ENCODE data around the gene NEK1.

The NEK1 gene

DNA sequence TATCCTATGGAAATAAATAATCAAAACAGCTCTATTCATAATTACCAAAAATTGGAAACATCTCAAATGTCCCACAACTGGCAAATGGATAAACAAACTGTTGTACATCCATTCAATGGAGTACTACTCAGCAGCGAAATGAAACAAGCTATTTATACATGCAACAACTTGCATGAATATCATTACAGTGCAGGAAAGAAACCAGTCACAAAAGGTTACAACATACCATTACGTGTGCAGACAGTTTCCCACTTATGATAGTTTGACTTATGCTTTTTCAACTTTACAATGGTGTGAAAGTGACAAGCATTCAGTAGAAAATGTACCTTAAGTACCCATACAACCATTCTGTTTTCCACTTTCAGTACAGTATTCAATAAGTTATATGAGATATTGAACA lies 82.3 kb downstream of the NEK1 start:
- WGBS, 2 donors (ENCODE audit: extremely low coverage in 2 of 2, insufficient read length in 2 of 2, insufficient replicate concordance in 1 of 2) = no CpG with 5 or more reads among the region's 2 CpGs
- no peak overlapping the region for H2BK5ac ChIP-seq (ENCODE audit: low read length)

DNA sequence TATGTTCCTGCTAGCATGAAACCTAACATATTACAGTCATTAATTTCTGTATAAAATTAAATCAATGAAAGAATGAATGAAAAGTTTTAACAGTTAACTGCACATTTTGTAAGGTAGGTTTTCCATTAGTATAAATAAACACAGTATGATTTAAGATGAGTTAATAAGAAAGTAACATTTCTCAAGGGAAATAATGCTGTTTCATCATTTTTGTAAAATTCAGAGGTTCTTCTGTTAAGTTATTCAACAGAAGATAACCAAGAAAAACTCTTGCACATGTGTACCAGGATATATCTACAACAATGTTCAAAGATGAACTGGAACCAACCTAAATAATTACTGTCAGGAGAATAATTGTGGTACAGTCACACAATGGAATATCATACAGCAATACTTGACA lies 88.6 kb downstream of the NEK1 start:
- DNase-seq (ENCODE audit: low spot score) = no peak

More for the DNA sequence above, 82.3 kb downstream of the NEK1 start:
- Histone ChIP-seq H4K8ac (ENCODE audit: low read depth, low read length) (no peak overlapping the region), H2BK120ac (ENCODE audit: low read depth, low read length) (no peak overlapping the region), H2BK12ac (ENCODE audit: low read length) (no peak overlapping the region), H3K36me3 (replicated peaks in 1 of 2; ENCODE audit: control insufficient read depth in 2 of 2, insufficient read depth in 2 of 2, low read length in 2 of 2) (peaks cover 2 to 32% of the 10 kb centered on the region in 2 donors), H3K4me2 (ENCODE audit: insufficient read depth, low read length, poor library complexity, severe bottlenecking) (no peak overlapping the region), H3K4ac (ENCODE audit: low read length) (no peak overlapping the region), H3K27ac (replicated peaks; ENCODE audit: low read length) (no peak overlapping the region), H2AK5ac (ENCODE audit: low read depth, low read length) (no peak overlapping the region), H3K18ac (ENCODE audit: low read length) (no peak overlapping the region), H3K27me3 (ENCODE audit: control insufficient read depth in 3 of 3, insufficient read depth in 3 of 3, low read depth in 1 of 3, low read length in 3 of 3) (peaks cover 0 to 2% (median 0%) of the 10 kb centered on the region in 3 experiments), H2BK15ac (ENCODE audit: low read length) (no peak overlapping the region), H3K9me3 (replicated peaks in 1 of 2; ENCODE audit: control insufficient read depth in 2 of 2, insufficient read depth in 1 of 2, low read depth in 1 of 2, low read length in 2 of 2) (no peaks in the 10 kb centered on the region), H4K91ac (ENCODE audit: low read depth, low read length, poor library complexity) (no peak overlapping the region), H3K4me1 (ENCODE audit: control insufficient read depth in 2 of 2, insufficient read depth in 1 of 2, low read depth in 1 of 2, low read length in 2 of 2) (no peaks in the 10 kb centered on the region), H3K9ac (ENCODE audit: low read depth, low read length, poor library complexity) (no peak overlapping the region), H3K79me1 (ENCODE audit: low read depth, low read length) (no peaks in the 10 kb centered on the region), H3K14ac (ENCODE audit: low read length) (no peak overlapping the region), H2AFZ (ENCODE audit: low read length) (no peak overlapping the region), H3K4me3 (ENCODE audit: low read length in 2 of 2) (no peak overlapping the region), H3K23ac (ENCODE audit: low read depth, low read length, poor library complexity) (no peak overlapping the region)
- no peak for DNase-seq (ENCODE audit: low spot score)

DNA sequence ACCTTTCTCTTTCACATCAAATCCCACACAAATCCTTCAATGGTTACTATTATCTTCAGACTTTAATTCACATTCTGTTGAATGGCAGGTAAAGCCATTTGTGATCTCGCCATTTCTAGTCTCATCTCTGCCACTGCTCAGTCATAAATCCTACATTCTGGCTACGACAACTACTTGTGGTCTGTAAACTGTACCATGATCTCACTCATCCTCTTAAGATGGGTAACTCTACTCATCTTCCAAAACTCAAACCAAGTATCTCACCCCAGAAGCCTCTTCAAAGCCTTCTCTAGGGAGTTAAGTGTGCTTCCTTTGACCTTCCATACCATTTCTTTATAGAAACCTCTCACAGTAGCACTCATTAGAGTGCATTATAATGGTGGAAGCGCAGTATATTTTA lies 101.8 kb downstream of the NEK1 start:
- no peaks in the 10 kb centered on the region for H3K27me3 ChIP-seq (ENCODE audit: control insufficient read depth in 3 of 3, insufficient read depth in 3 of 3, low read depth in 1 of 3, low read length in 3 of 3)
- WGBS, 2 donors (ENCODE audit: extremely low coverage in 2 of 2, insufficient read length in 2 of 2, insufficient replicate concordance in 1 of 2) = no CpG with 5 or more reads among the region's 3 CpGs

More for the DNA sequence above, 88.6 kb downstream of the NEK1 start:
- Histone ChIP-seq H3K9ac (ENCODE audit: low read depth, low read length, poor library complexity) (no peak overlapping the region), H3K27ac (replicated peaks; ENCODE audit: low read length) (no peak overlapping the region), H3K4ac (ENCODE audit: low read length) (no peak overlapping the region), H3K9me3 (replicated peaks in 1 of 2; ENCODE audit: control insufficient read depth in 2 of 2, insufficient read depth in 1 of 2, low read depth in 1 of 2, low read length in 2 of 2) (peaks cover 4 to 15% of the 10 kb centered on the region in 2 donors), H2BK5ac (ENCODE audit: low read length) (no peak overlapping the region), H3K23ac (ENCODE audit: low read depth, low read length, poor library complexity) (no peak overlapping the region), H3K4me3 (ENCODE audit: low read length in 2 of 2) (no peak overlapping the region), H4K8ac (ENCODE audit: low read depth, low read length) (no peak overlapping the region), H3K27me3 (ENCODE audit: control insufficient read depth in 3 of 3, insufficient read depth in 3 of 3, low read depth in 1 of 3, low read length in 3 of 3) (peaks cover 0 to 2% (median 0%) of the 10 kb centered on the region in 3 experiments), H3K4me1 (ENCODE audit: control insufficient read depth in 2 of 2, insufficient read depth in 1 of 2, low read depth in 1 of 2, low read length in 2 of 2) (no peaks in the 10 kb centered on the region), H2AFZ (ENCODE audit: low read length) (no peak overlapping the region), H3K79me1 (ENCODE audit: low read depth, low read length) (no peaks in the 10 kb centered on the region), H3K4me2 (ENCODE audit: insufficient read depth, low read length, poor library complexity, severe bottlenecking) (no peak overlapping the region), H3K18ac (ENCODE audit: low read length) (no peak overlapping the region), H3K36me3 (replicated peaks in 1 of 2; ENCODE audit: control insufficient read depth in 2 of 2, insufficient read depth in 2 of 2, low read length in 2 of 2) (peaks cover 4 to 6% of the 10 kb centered on the region in 2 donors), H2AK5ac (ENCODE audit: low read depth, low read length) (no peak overlapping the region), H2BK15ac (ENCODE audit: low read length) (no peak overlapping the region), H3K14ac (ENCODE audit: low read length) (no peak overlapping the region), H2BK120ac (ENCODE audit: low read depth, low read length) (no peak overlapping the region), H4K91ac (ENCODE audit: low read depth, low read length, poor library complexity) (no peak overlapping the region), H2BK12ac (ENCODE audit: low read length) (no peak overlapping the region)

DNA sequence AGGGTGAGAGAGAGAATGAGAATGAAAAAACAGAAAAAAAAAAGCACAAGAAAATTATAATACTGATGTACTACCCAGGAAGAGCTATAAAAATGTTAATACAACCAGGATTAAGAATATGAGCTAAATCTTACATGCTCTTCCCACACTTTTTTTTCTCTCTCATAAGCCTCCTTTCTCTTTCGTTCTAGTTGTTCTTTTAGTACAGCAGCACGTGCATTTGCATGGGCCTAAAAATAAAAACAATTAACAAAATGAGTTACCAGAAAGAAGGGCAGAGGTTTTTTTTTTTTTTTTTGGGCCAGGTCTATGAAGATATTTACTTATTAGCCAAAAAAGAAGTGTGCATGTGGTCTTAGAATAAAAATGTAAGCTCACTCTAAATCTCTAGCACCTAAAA lies 105.5 kb downstream of the NEK1 start:
- H3K36me3 ChIP-seq (replicated peaks in 1 of 2; ENCODE audit: control insufficient read depth in 2 of 2, insufficient read depth in 2 of 2, low read length in 2 of 2) = peaks cover 0 to 33% of the 10 kb centered on the region in 2 donors
- no peak overlapping the region for H3K14ac ChIP-seq (ENCODE audit: low read length)
- no CpG with 5 or more reads among the region's 2 CpGs for WGBS, 2 donors (ENCODE audit: extremely low coverage in 2 of 2, insufficient read length in 2 of 2, insufficient replicate concordance in 1 of 2)
- DNase-seq (ENCODE audit: low spot score) = no peak
- no peak overlapping the region for H3K9ac ChIP-seq (ENCODE audit: low read depth, low read length, poor library complexity)
- H4K8ac ChIP-seq (ENCODE audit: low read depth, low read length) = no peak overlapping the region
- no peak overlapping the region for H3K23ac ChIP-seq (ENCODE audit: low read depth, low read length, poor library complexity)
- no peak overlapping the region for H3K4me3 ChIP-seq (ENCODE audit: low read length in 2 of 2)
- no peaks in the 10 kb centered on the region for H3K4me1 ChIP-seq (ENCODE audit: control insufficient read depth in 2 of 2, insufficient read depth in 1 of 2, low read depth in 1 of 2, low read length in 2 of 2)
- no peaks in the 10 kb centered on the region for H3K27me3 ChIP-seq (ENCODE audit: control insufficient read depth in 3 of 3, insufficient read depth in 3 of 3, low read depth in 1 of 3, low read length in 3 of 3)
- no peak overlapping the region for H3K27ac ChIP-seq (replicated peaks; ENCODE audit: low read length)
- no peak overlapping the region for H3K4ac ChIP-seq (ENCODE audit: low read length)
- no peak overlapping the region for H3K18ac ChIP-seq (ENCODE audit: low read length)
- H2AK5ac ChIP-seq (ENCODE audit: low read depth, low read length) = no peak overlapping the region
- no peak overlapping the region for H2BK15ac ChIP-seq (ENCODE audit: low read length)
- H3K4me2 ChIP-seq (ENCODE audit: insufficient read depth, low read length, poor library complexity, severe bottlenecking) = no peak overlapping the region
- peaks cover 0 to 8% of the 10 kb centered on the region in 2 donors for H3K9me3 ChIP-seq (replicated peaks in 1 of 2; ENCODE audit: control insufficient read depth in 2 of 2, insufficient read depth in 1 of 2, low read depth in 1 of 2, low read length in 2 of 2)
- H3K79me1 ChIP-seq (ENCODE audit: low read depth, low read length) = no peaks in the 10 kb centered on the region
- H2AFZ ChIP-seq (ENCODE audit: low read length) = no peak overlapping the region
- no peak overlapping the region for H2BK120ac ChIP-seq (ENCODE audit: low read depth, low read length)
- no peak overlapping the region for H2BK5ac ChIP-seq (ENCODE audit: low read length)
- no peak overlapping the region for H2BK12ac ChIP-seq (ENCODE audit: low read length)
- H4K91ac ChIP-seq (ENCODE audit: low read depth, low read length, poor library complexity) = no peak overlapping the region

More for the DNA sequence above, 101.8 kb downstream of the NEK1 start:
- H2BK120ac ChIP-seq (ENCODE audit: low read depth, low read length) = no peak overlapping the region
- no peak overlapping the region for H3K14ac ChIP-seq (ENCODE audit: low read length)
- H3K9me3 ChIP-seq (replicated peaks in 1 of 2; ENCODE audit: control insufficient read depth in 2 of 2, insufficient read depth in 1 of 2, low read depth in 1 of 2, low read length in 2 of 2) = no peaks in the 10 kb centered on the region
- no peaks in the 10 kb centered on the region for H3K4me1 ChIP-seq (ENCODE audit: control insufficient read depth in 2 of 2, insufficient read depth in 1 of 2, low read depth in 1 of 2, low read length in 2 of 2)
- no peak overlapping the region for H2BK12ac ChIP-seq (ENCODE audit: low read length)
- no peak overlapping the region for H3K27ac ChIP-seq (replicated peaks; ENCODE audit: low read length)
- no peak overlapping the region for H2AFZ ChIP-seq (ENCODE audit: low read length)
- DNase-seq (ENCODE audit: low spot score) = no peak
- no peaks in the 10 kb centered on the region for H3K79me1 ChIP-seq (ENCODE audit: low read depth, low read length)
- H3K9ac ChIP-seq (ENCODE audit: low read depth, low read length, poor library complexity) = no peak overlapping the region
- H2AK5ac ChIP-seq (ENCODE audit: low read depth, low read length) = no peak overlapping the region
- no peak overlapping the region for H3K4me2 ChIP-seq (ENCODE audit: insufficient read depth, low read length, poor library complexity, severe bottlenecking)
- H3K18ac ChIP-seq (ENCODE audit: low read length) = no peak overlapping the region
- no peak overlapping the region for H4K91ac ChIP-seq (ENCODE audit: low read depth, low read length, poor library complexity)
- no peak overlapping the region for H4K8ac ChIP-seq (ENCODE audit: low read depth, low read length)
- H2BK15ac ChIP-seq (ENCODE audit: low read length) = no peak overlapping the region
- no peak overlapping the region for H3K23ac ChIP-seq (ENCODE audit: low read depth, low read length, poor library complexity)
- peaks cover 0 to 23% of the 10 kb centered on the region in 2 donors for H3K36me3 ChIP-seq (replicated peaks in 1 of 2; ENCODE audit: control insufficient read depth in 2 of 2, insufficient read depth in 2 of 2, low read length in 2 of 2)
- no peak overlapping the region for H3K4me3 ChIP-seq (ENCODE audit: low read length in 2 of 2)
- H3K4ac ChIP-seq (ENCODE audit: low read length) = no peak overlapping the region
- no peak overlapping the region for H2BK5ac ChIP-seq (ENCODE audit: low read length)

All from neuronal stem cell (in vitro differentiated cells).